GM21367 (cell line): ENCODE data around the gene KRT33A.

Source experiments
- ATAC-seq: cut with Tn5 transposase; IDR thresholded peaks from one replicate; pipeline ENCODE4 v1.9.1; 2021; ENCODE audit not compliant: unreplicated experiment

Gene KRT33A

DNA sequence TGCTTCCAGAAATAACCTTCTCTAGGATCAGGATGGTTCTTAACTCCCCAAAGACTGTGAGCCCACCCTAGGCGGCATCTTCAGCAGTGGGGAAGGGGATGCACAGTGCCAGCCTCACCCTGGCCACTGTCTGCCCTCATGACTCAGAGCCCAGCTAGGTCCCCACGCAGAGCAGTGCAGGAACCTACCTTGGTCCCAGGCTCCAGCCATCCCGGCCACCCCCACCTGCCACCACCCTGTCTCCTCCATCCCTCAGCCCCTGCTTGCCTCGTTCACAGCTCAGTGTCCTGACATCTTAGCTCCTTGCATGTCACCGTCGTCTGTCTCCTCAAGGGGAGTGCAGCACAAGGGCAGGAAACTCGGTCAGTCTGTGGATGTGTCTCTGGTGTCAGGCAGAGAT lies 19.0 kb downstream of the KRT33A start:
- no peak for ATAC-seq

DNA sequence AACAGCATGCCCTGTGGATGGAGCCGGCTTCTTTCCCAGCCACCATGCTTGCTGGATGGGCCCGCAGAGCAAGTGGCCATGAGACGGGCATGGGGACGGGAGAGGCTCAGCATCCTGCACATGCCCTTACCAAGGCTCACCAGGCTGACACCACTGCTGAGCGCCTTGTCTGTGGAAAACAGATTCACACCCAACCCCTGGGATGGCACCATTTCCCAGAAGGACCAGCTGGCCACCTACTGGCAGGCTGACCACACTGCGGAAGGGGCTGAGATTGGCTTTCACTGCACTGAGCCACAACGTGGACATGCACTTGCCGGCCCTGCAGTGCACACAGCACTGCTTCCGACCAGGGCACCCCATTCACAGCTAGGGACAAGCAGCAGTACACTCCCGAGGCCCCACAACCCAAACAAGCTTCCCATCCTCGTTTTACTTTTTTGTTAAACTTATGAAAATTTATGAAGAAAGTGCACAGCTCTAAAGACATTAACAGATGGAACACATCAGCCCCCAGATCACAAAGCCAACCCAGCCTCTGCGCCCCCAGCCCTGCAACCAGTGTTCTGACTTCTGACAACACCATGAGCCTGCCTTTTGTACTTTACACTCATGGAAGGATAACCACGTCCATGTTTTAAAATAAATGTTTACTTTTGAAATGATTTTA lies 21.2 kb downstream of the KRT33A start:
- ATAC-seq = no peak

DNA sequence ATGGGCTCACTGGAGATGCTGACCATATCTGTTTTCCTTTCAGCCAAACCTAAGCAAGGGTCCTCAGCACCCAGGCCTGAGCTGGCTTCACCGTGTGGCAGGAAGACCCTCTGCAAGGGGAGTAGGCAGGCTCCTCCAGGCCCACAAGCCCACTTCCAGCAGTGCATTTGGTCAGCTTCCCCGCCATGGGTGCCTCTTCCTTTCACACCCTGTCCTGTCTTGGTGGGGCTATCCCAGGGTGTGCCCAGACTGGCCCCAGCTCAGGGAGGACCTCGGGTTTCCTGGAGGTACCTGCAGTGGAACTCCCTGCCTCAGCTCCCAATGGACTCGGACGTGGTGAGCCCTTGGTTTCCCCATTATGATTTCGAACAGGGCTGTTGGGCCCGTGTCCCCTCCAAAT lies 22.4 kb downstream of the KRT33A start:
- ATAC-seq = no peak

DNA sequence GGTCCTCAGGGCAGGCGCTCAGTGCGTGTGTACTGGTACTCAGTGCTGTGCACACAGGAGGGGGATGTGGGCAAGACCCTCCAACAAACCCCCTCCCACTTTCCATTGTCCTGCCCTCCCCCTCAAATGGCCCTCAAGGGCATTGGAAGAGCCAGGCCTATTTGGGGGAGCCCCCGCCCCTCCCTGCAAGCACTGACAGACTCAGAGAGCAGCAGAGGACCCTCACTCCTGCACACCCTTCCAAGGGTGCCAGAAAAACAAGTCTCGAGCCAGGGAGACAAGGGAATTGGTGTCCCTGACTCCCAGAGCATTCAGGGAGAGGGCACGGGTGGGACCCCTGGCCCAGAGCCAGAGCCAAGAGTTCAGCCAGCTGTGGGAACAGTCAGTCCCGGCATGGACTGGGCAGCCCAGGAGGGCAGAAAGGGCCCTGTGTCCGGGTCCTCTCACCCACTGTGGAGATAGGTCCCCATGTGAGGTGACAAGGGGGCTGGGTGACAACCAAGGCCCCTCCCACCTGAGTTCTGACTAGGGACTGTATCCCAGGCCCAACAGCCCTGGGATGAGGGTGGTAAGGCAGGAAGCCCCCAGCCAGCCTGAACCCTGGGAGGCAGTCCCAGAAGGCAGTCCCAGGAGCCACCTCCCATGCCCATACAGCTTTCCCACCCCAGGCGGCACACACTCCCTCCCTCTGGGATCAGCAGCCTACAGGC lies 23.1 kb downstream of the KRT33A start:
- no peak for ATAC-seq

DNA sequence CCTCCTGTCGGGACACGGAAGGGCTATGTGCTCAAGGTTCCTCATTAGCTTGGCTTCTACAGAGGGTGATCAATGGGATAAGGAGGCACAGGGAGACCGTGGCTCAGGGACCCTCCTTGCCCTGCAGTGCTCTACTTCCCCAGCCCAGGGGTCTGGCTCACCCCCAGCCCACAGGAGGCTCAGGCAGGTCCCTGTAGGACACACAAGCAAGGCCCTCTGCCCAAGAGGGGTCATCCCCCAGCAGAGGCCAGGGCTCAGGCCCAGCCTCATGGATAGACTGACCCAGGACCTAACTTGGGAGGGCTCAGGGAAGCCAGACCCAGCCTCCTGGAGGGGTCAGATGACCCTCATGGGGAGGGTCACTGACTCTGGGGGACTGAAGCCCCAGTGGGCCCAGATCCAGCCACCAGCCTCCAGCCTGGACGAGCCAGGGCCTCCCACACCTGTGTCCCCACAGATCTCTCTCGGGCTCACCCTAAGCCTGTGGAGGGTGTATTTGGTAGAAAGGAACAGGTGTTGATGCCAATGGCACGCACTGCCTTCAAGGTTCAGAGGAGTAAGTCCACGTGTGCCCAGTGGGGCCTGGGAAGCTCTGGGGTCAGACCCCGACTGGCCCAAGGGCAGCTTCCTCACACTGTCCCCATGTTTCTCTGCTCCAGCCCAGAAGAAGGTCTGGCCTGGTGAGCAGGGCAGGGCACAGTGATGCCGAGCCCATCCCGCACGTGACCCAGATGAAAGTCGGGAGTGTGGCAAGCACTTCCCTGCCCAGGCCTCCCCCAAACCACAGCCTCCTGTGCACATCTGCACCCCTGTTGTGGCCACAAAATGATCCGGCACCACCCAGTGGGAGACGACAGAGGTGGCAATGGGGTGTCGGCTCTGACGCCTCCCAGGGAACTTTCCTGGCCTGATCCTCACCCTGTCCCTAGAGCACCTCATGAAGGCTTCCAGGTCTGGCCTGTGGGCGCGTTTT lies 24.2 kb downstream of the KRT33A start:
- ATAC-seq = no peak

DNA sequence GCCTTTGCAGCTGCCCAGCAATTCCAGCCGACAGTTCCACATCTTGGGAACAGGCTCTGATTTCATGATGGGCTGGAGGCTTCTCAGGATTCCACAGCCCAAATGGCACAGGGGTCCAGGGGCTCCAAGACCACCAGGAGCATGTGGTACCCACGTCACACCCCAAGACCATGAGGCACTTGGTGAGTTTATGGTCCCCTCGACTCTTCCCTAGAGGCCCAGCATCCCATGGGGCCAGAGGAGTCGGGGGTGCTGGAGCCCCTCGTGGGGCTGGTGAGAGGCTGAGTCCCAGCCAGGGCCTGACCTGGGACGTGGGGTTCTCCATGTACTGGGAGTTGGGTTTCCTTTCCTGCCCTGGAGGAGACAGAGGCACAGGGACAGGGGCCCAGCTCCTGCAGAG lies 25.0 kb downstream of the KRT33A start:
- ATAC-seq = no peak

DNA sequence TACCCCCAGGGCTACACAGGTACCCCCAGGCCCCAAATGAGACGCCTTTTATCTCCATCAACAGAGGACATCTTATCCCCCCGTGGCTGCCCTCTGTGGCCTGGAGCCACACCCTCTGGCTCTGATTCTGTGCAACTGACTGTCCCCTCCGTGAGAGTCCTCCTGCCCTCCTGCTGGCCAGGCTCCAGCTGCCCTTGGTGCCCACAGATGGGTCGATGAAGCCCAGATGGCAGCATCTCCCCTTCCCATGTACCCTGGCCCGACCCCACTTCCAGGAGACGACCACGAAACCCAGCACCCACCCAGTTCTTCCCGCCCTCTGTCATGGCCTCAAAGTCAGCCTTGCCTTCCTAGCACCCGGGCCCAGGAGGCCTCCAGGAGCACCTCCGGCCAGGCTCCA lies 25.5 kb downstream of the KRT33A start:
- ATAC-seq = no peak

DNA sequence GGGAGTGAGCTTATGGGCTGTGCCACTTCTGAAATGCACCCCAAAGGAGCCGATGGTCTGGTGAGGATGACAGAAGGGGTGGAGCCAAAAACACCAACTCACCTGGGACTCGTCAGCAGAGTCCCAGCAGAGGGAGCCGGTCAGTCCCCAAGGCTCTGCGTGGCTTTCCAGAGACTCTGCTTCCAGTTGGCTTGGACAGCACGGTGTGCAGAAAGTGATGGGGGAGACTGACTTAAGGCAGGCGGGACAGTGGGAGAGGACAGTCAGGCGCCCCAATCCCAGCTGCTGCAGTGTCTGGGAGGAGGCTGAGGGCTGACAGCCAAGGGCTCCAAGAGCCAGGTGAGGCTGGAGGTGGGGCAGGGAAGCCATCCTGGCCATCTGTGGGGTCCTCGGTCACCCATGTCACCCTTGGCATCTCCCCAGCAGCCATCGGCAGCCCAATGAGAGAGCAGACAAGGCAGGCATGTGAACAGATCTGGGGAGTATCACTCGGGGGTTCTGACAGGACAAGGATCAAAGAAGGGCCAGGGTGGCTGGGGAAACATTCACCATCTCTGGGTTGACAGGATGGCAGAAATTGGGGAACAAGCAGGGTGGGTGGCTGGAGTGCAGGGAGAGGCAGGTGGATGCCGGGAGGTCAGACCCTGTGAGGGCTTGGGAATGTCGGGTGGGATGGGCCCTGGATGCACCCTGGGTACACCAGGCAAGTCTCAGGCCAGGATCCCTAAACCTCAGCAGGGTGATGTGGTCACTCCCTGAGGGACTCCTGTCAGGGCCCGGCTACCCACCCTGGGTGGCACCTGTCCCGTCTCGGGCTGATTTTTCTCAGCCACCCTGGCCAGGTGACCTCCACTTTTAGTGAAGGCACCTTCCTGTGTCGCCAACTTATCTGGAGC lies 26.2 kb downstream of the KRT33A start:
- no peak for ATAC-seq

DNA sequence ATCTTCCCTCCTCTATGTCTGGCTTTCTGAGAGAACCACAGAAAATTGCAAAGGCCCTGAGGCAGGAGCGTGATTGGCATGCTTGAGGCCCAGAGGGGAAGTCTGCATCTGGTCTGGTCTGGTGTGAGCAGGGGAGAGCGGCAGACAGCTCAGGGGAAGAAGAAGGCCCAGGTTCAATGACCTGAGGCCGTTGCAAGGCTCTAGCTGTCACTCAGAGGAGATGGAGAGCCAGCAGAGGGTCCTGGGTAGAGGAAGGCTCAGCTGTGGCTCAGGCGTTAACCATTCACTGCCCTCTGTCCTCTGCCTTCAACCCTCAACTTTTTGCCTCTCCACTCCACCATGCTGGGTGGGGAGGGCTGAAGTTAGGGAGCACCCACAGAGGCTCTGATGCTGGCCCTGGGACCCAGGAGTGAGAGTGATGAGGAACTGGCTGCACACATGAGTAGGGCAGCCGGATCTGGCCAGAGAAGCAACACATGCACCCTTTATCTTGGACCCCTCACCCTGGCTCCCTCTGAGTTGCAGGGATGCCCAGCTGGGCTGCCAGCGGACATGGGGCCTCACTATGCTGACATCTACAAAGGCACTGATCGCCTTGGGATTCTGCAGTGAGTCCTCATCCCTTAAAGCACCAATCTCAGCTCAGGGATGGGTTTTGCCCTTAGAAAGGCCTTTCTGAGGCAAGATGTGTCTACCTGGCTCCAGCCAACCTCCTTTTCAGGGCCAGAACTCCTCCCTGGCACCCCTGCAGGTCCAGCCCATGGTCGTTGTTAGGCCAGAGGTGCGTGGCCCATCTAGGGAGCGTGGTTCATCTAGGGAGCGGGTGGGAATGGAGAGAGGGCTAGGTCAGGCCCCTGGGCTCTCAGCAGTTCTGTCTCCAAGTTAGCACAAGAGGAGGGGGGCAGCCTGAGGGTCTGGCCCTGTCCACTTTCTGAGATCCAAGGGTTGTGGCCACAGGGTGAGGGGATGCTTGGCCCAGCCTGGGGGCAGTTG lies 27.4 kb downstream of the KRT33A start:
- no peak for ATAC-seq

DNA sequence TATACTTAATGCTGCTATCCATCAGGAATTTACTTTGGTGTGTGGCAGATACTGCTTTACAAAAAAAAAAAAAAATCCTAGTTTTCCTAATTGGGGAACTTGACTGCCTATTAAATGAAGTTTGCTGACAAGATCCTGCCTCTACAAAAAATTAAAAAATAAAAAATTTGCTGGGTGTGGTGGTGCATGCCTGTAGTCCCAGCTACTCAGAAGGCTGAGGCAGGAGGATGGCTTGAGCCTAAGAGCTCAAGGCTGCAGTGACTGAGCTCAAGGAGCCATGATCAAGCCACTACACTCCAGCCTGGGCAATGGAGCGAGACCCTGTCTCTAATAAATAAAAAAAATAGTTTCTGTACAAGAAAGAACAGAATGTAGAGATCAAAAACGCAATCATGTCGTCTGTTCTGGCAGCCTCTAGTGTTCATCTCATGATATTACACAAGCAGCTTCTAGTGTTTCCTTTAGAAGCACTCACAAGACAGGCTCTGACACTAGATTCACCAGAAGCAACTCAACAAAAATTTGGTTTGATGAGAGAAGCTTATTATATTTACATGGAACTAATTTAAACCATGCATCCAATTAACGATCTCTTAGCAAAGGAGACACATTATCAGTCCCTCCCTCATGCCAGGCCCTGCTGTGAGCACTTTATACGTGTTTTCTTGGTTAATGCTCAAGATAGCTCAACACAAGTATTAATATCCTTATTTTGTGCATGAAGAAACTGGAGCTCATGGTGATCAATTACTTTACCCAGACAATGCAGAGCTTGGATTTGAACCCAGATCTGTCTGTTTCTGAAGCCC lies 28.3 kb downstream of the KRT33A start:
- no peak for ATAC-seq

DNA sequence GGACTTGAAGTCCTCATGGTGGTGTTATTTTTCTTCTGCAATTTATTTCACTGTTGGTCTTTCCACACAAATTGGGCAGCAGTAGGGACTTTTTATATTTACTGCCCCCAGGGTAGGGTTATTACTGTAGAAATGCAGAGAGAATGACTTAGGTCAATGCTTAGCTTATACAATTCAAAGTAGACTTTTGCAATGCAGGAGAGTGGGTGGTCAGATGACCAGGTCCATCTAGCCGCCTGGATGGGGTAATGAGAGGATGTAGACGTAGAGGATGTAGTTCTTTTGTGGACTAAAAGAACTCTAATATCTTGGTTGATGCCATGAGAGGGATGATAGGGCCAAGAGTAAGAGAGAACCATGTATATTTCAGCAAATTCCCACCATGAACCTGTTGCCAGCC lies 32.4 kb downstream of the KRT33A start:
- no peak for ATAC-seq

DNA sequence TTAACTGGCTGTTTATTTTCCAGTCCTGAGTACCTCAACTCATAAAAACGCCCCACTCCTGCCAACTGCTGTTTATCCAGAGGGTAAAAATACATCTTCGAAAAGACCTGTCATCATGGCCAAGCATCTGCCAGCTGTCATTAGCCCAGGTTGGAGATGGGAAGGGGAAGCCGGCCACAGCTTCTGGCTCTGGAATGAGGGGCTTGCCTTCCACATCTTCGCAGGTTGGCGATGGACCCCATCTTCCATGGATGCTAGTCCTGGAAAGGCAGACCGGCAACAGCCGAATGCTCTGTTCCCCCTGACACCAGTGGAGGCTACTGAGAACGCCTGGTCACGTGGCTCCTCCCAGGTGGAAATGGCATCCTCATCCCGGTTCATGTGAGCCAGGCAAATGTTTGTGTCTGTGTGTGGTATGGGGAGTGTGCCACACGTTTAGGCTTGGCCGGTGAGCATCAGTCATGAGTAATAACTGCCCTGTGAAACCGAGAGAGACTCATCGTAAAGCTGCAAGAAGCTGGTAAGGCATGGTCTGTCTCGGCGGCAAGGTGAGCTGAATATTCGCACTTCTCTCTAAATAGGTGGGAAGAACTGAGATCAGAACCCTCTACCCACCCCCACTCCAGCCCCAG lies 34.7 kb downstream of the KRT33A start:
- ATAC-seq = no peak

DNA sequence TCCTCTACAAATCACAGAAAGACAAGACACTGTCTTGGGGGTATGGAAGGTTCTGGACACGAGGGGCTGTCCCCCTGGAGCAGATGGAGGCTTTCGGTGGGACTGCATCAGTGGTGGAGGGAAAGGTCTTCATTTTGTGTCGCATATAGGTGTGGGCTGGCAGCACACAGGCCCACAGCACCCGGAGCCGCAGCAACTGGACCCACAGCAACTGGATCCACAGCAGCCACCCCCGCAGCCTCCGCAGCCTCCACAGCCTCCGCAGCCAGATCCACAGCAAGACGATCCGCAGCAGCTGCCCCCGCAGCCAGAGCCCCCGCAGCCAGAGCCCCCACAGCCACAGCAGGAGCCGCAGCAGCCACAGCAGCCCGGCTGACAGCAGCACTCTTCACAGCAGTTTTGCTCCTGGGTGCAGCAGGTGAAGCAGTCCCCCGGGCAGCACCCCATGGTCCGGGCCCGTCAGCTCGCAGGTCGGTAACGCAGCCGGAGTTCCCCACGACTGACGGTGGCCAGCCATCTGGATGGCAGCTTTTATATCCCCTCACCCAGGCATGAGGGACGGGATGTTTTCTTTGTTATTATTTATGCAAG lies 35.3 kb downstream of the KRT33A start, which contains the start of gene KRTAP17-1:
KRTAP17-1 (minus strand) TSS at position 507 of the 591 bp plus-strand sequence; CDS start at position 447, 60 bp downstream.
- ATAC-seq = no peak

DNA sequence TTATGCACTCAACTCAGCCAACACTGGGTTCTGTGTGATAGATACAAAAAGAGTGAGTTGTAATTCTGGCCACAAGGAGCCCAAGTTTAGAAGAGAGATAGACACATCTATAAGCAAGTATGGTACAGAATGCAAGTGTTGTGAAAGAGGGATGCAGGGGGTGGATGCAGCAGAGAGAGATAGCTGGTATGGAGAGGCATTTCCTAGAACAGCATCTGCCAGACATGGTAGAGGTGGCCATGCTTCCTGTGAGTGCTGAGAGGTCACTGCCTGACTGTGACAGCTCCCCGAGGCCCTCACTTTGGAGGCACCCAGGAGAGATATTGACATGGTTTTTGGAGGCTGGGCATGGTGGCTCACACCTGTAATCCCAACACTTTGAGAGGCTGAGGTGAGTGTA lies 39.5 kb downstream of the KRT33A start:
- no peak for ATAC-seq

DNA sequence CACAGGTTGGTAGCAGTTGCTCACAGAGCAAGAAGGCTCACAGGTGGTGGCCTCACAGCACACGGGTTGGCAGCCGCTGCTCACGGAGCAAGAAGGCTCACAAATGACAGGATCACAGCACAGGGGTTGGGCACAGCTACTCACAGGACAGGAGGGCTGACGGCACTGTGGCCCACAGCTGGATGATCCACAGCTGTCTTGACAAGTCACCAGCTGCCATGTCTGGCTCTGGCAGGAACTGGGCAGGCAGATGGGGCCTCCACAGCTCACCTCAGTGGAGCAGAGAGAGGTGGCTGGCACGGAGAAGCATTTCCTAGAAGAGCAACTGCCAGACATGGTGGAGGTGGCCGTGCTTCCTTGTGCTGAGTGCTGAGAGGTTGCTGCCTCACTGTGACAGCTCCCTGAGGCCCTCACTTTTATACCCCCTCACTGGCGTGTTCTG lies 41.7 kb downstream of the KRT33A start, which contains the start of gene KRTAP16-1:
KRTAP16-1 (minus strand) TSS at position 392 of the 442 bp plus-strand sequence; CDS start at position 336, 56 bp downstream.
- no peak for ATAC-seq

DNA sequence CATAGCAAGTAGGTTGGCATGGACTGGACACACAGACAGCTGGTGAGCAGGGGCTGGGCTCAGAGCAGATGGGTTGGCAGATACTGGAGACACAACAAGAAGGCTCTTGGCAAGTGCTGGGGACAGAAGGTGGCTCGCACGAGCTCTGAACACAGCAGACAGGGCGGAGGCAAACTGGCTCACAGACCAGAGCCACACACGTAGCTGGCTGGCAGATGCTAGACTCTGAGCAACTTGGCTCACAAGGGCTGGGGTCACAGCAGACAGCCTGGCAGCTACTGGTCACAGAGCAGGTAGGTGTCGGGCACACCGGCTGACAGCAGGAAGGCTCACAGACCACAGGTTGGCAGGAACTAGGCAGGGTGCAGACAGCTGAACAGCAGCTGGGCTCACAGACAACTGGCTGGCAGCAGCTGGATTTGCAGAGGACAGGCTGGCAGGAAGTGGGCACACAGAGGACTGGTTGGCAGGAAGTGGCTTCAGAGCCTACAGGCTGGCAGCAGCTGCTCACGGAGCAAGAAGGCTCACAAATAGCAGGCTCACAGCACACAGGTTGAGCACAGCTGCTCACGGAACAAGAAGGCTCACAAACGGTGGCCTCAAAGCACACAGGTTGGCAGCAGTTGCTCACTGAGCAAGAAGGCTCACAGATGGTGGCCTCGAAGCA lies 42.2 kb downstream of the KRT33A start:
- no peak for ATAC-seq

DNA sequence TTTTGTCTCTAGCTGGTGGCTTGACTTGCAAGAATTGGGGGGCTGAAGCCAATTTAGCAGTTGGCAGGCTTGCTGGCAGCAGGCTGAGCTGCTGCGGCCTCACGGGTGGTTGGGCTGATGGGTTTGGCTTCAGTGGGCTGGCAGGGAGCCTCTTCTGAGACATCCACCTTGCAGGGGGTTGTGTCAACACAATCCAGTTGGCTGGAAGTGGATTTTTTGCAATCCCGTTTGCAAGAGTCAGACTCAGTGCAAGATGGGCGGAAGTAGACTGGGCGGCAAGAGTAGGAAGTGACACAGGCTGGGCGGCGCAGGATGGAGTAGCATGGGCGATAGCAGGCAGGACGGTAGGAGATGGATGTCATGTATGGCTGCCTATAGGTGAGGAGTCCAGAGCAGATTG lies 43.0 kb downstream of the KRT33A start:
- ATAC-seq = no peak
